Astrocyte (in vitro differentiated cells and primary cell): ENCODE results near the gene PRKD1. TPM values are rescaled to one million over a fixed set of nuclear protein-coding genes. Genes with fewer than 3 reads are reported as not detected.

Source experiments
- DNase-seq: peaks from one replicate; pipeline ENCODE4 v3.0.0-alpha.2; 2010; ENCODE audit warnings: low read depth
- FAIRE-seq: peaks from 2 replicates; lab custom pipeline; 2011; peaks lifted over from hg19 to GRCh38; lab: Jason Lieb, UNC
- H2AFZ ChIP-seq: 2 replicates; pipeline ENCODE4 v1.6.0; 2012; ENCODE audit warnings: low read depth, low read length, inconsistent platforms
- H3K27ac ChIP-seq: 2 replicates; pipeline ENCODE4 v1.5.1; 2011; ENCODE audit warnings: low read depth, low read length, inconsistent platforms
- H3K27me3 ChIP-seq: 2 replicates; pipeline ENCODE4 v1.6.0; 2011; ENCODE audit warnings: low read length, inconsistent platforms; ENCODE audit not compliant: insufficient read depth
- H3K36me3 ChIP-seq: 2 replicates; pipeline ENCODE4 v1.5.1; 2011; ENCODE audit warnings: low read length, inconsistent platforms; ENCODE audit not compliant: insufficient read depth
- H3K4me1 ChIP-seq: 2 replicates; pipeline ENCODE4 v1.5.1; 2011; ENCODE audit warnings: low read length, inconsistent platforms; ENCODE audit not compliant: insufficient read depth
- H3K4me2 ChIP-seq: 2 replicates; pipeline ENCODE4 v1.6.0; 2012; ENCODE audit warnings: low read length, inconsistent platforms
- H3K4me3 ChIP-seq: 2 replicates; pipeline ENCODE4 v1.5.1; 2011; ENCODE audit warnings: low read depth, mild to moderate bottlenecking, low read length, inconsistent platforms; ENCODE audit not compliant: insufficient read depth
- H3K79me2 ChIP-seq: 2 replicates; pipeline ENCODE4 v1.6.0; 2012; ENCODE audit warnings: mild to moderate bottlenecking, low read length, inconsistent platforms; ENCODE audit not compliant: insufficient read depth
- H3K9ac ChIP-seq: 2 replicates; pipeline ENCODE4 v1.6.0; 2012; ENCODE audit warnings: mild to moderate bottlenecking, low read length, inconsistent platforms
- H3K9me3 ChIP-seq: 2 replicates; pipeline ENCODE4 v1.5.1; 2012; ENCODE audit warnings: low read depth, mild to moderate bottlenecking, low read length, inconsistent platforms; ENCODE audit not compliant: insufficient read depth
- H4K20me1 ChIP-seq: 2 replicates; pipeline ENCODE4 v1.6.0; 2012; ENCODE audit warnings: low read length, inconsistent platforms; ENCODE audit not compliant: insufficient read depth
- H3K27ac Mint-ChIP-seq: one replicate; pipeline ENCODE4 v1.8.0; 2021; ENCODE audit warnings: mild to moderate bottlenecking, mixed read lengths; ENCODE audit not compliant: unreplicated experiment
- H3K27me3 Mint-ChIP-seq: one replicate; pipeline ENCODE4 v1.8.0; 2021; ENCODE audit warnings: low read depth, mixed read lengths; ENCODE audit not compliant: unreplicated experiment
- H3K36me3 Mint-ChIP-seq: one replicate; pipeline ENCODE4 v1.8.0; 2021; ENCODE audit warnings: low read depth, mixed read lengths; ENCODE audit not compliant: unreplicated experiment
- H3K4me1 Mint-ChIP-seq: one replicate; pipeline ENCODE4 v1.8.0; 2021; ENCODE audit warnings: low read depth, mixed read lengths; ENCODE audit not compliant: unreplicated experiment
- H3K4me3 Mint-ChIP-seq: one replicate; pipeline ENCODE4 v1.8.0; 2021; ENCODE audit warnings: mild to moderate bottlenecking, moderate library complexity, mixed read lengths; ENCODE audit not compliant: unreplicated experiment
- H3K9me3 Mint-ChIP-seq: one replicate; pipeline ENCODE4 v1.8.0; 2021; ENCODE audit warnings: mild to moderate bottlenecking, mixed read lengths; ENCODE audit not compliant: unreplicated experiment
- CTCF ChIP-seq: IDR thresholded peaks from 2 replicates; pipeline ENCODE4 v1.5.1; 2011; ENCODE audit warnings: low read depth, mild to moderate bottlenecking, inconsistent platforms, low read length, moderate library complexity; ENCODE audit not compliant: insufficient read depth
- EZH2 ChIP-seq: IDR thresholded peaks from 2 replicates; pipeline ENCODE4 v1.6.1; 2012; ENCODE audit warnings: mild to moderate bottlenecking, low read length, inconsistent platforms; ENCODE audit not compliant: insufficient read depth
- total RNA-seq: library from RNA; stranded (reverse); gene quantifications from 2 replicates; pipeline ENCODE4 v1.2.1, GENCODE V29; 2021

Gene PRKD1
- total RNA-seq, 1 donor from 2014 or later, result 5.9 TPM

- Histone ChIP-seq H3K9me3 (no peaks in the 10 kb centered on the region), H3K27ac (no peak overlapping the region), H3K27me3 (no peaks in the 10 kb centered on the region), H4K20me1 (peaks cover 28% of the 10 kb centered on the region), H3K79me2 (peaks cover 8% of the 10 kb centered on the region), H3K36me3 (no peaks in the 10 kb centered on the region), H2AFZ (no peak overlapping the region), H3K4me3 (no peak overlapping the region), H3K9ac (no peak overlapping the region), H3K4me1 (no peaks in the 10 kb centered on the region), H3K4me2 (no peak overlapping the region)
- Mint-ChIP-seq H3K27ac (no peak overlapping the region), H3K36me3 (peaks cover 4% of the 10 kb centered on the region), H3K9me3 (peaks cover 11% of the 10 kb centered on the region), H3K4me3 (no peak overlapping the region), H3K4me1 (peaks cover 2% of the 10 kb centered on the region), H3K27me3 (no peaks in the 10 kb centered on the region)
- peak; percentile 37 for DNase-seq
- FAIRE-seq, result no peak
- TF ChIP-seq CTCF, result no peak
- no peak for TF ChIP-seq EZH2
Measured at GRCh38 chr14:29853272-29853671, 74.4 kb downstream of the PRKD1 start.

GRCh38 chr14:29851397-29851796 is 76.2 kb downstream of the PRKD1 start:
- Mint-ChIP-seq H3K27me3 (no peaks in the 10 kb centered on the region), H3K4me1 (peaks cover 2% of the 10 kb centered on the region), H3K27ac (no peak overlapping the region), H3K36me3 (peaks cover 4% of the 10 kb centered on the region), H3K9me3 (peaks cover 11% of the 10 kb centered on the region), H3K4me3 (no peak overlapping the region)
- TF ChIP-seq EZH2, result no peak
- TF ChIP-seq CTCF, result no peak
- peak; percentile 85 for DNase-seq
- Histone ChIP-seq H3K27ac (no peak overlapping the region), H2AFZ (no peak overlapping the region), H3K4me3 (no peak overlapping the region), H3K4me1 (no peaks in the 10 kb centered on the region), H3K36me3 (no peaks in the 10 kb centered on the region), H3K27me3 (no peaks in the 10 kb centered on the region), H4K20me1 (peaks cover 37% of the 10 kb centered on the region), H3K9ac (no peak overlapping the region), H3K9me3 (no peaks in the 10 kb centered on the region), H3K4me2 (peak overlapping the region; percentile 13), H3K79me2 (peaks cover 22% of the 10 kb centered on the region)
- peak; percentile 49 for FAIRE-seq

- no peak overlapping the region for H3K9ac ChIP-seq
Measured at GRCh38 chr14:29847056-29847380, 80.6 kb downstream of the PRKD1 start.

More at GRCh38 chr14:29847056-29847380, 80.6 kb downstream of the PRKD1 start:
- Histone ChIP-seq H3K9me3 (no peaks in the 10 kb centered on the region), H2AFZ (no peak overlapping the region), H3K4me3 (no peak overlapping the region), H3K4me2 (no peak overlapping the region), H3K4me1 (no peaks in the 10 kb centered on the region), H3K27ac (no peak overlapping the region), H3K36me3 (no peaks in the 10 kb centered on the region), H3K27me3 (no peaks in the 10 kb centered on the region), H4K20me1 (peaks cover 41% of the 10 kb centered on the region), H3K79me2 (peaks cover 27% of the 10 kb centered on the region)
- no peaks in the 10 kb centered on the region for H3K9me3 Mint-ChIP-seq
- H3K36me3 Mint-ChIP-seq, result no peaks in the 10 kb centered on the region
- H3K4me1 Mint-ChIP-seq, result peaks cover 2% of the 10 kb centered on the region
- FAIRE-seq (no peak), DNase-seq (no peak)
- TF ChIP-seq CTCF, result no peak
- no peak for TF ChIP-seq EZH2
- H3K27me3 Mint-ChIP-seq, result no peaks in the 10 kb centered on the region
- H3K27ac Mint-ChIP-seq, result no peak overlapping the region
- no peak overlapping the region for H3K4me3 Mint-ChIP-seq
